Naive B cell (primary cell): ENCODE results near the gene PRIM1. TPM values are rescaled to one million over a fixed set of nuclear protein-coding genes. Genes with fewer than 3 reads are reported as not detected.
A peak's percentile ranks its signal among the peaks of the same experiment; 100 is the strongest.
"Not testable (repeated sequence)": the region's sequence is repeated elsewhere in the genome, so short reads cannot be mapped to it uniquely, and the experiment has no call there.

Source experiments
- ATAC-seq, 2 donors: fragments of 150-1000 bp; cut with Tn5 transposase; 2 replicates each; pipeline ENCODE4 v1.10.0; 2021; ENCODE audit warnings: low read depth in 2 of 2, mild to moderate bottlenecking in 2 of 2, moderate library complexity in 2 of 2
- DNase-seq: peaks from one replicate; pipeline ENCODE4 v3.0.0; 2022
- H3K27ac Mint-ChIP-seq, 6 donors: one replicate each; pipeline ENCODE4 v1.8.0; 2020 to 2022; ENCODE audit warnings: mild to moderate bottlenecking in 6 of 6, mixed read lengths in 6 of 6, moderate library complexity in 5 of 6, inconsistent platforms in 2 of 6
- H3K27me3 Mint-ChIP-seq, 3 donors: one replicate each; pipeline ENCODE4 v1.8.0; 2021 to 2022; ENCODE audit warnings: mixed read lengths in 3 of 3, mild to moderate bottlenecking in 1 of 3
- H3K36me3 Mint-ChIP-seq, 2 donors: one replicate each; pipeline ENCODE4 v1.8.0; 2020 to 2022; ENCODE audit warnings: mixed read lengths in 2 of 2, inconsistent platforms in 1 of 2, mild to moderate bottlenecking in 1 of 2
- H3K4me1 Mint-ChIP-seq, 3 donors: one replicate each; pipeline ENCODE4 v1.8.0; 2020 to 2022; ENCODE audit warnings: mixed read lengths in 3 of 3, inconsistent platforms in 1 of 3, mild to moderate bottlenecking in 1 of 3, moderate library complexity in 1 of 3
- H3K4me3 Mint-ChIP-seq, 8 donors: one replicate each; pipeline ENCODE4 v1.8.0; 2020 to 2022; ENCODE audit warnings: mild to moderate bottlenecking in 8 of 8, mixed read lengths in 8 of 8, moderate library complexity in 8 of 8, inconsistent platforms in 2 of 8
- H3K9me3 Mint-ChIP-seq, 7 donors: one replicate each; pipeline ENCODE4 v1.8.0; 2020 to 2022; ENCODE audit warnings: mixed read lengths in 7 of 7, mild to moderate bottlenecking in 5 of 7, inconsistent platforms in 2 of 7, moderate library complexity in 1 of 7
- polyA plus RNA-seq, 6 donors: library from polyadenylated mRNA; unstranded; fragments of 300-500 nt; fragmentation: Illumina TruSeq; gene quantifications; one replicate each; pipeline ENCODE4 v1.2.3, GENCODE V29; 2021; ENCODE audit warnings: low read depth in 6 of 6

PRIM1 gene
- polyA plus RNA-seq, 6 donors from 2014 or later, result 27.2 to 50.9 (median 37.5) TPM

DNA sequence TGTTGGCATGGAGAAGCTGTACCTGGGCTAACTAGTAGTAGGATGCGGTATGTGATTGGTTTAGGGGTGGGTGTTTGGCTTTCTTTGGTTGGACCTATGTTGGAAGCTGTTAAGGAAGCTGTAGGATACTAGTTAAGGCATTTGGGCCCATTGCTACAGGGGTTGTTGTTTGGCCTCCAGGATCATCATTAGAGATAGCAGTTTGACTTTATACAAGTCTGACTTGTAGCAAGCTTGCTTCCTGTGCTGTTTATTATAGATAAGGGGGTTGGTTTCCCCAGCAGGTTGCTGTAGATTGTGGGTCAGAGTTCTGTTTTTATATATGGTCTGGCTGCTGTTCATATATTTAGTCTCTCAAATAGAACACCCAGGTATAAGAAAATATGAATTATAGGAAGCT, 1.4 kb upstream of the PRIM1 start:
- Mint-ChIP-seq H3K4me3 (peak overlapping the region in 6 of 8 donors; percentile 40 to 77 (median 42)), H3K36me3 (no peaks in the 10 kb centered on the region), H3K27me3 (no peaks in the 10 kb centered on the region), H3K27ac (peak overlapping the region in 3 of 6 donors; percentile 5 to 57 (median 17)), H3K9me3 (no peaks in the 10 kb centered on the region), H3K4me1 (peaks cover 30 to 39% (median 35%) of the 10 kb centered on the region in 3 donors)
- DNase-seq, result no peak
- ATAC-seq, result no peak

DNA sequence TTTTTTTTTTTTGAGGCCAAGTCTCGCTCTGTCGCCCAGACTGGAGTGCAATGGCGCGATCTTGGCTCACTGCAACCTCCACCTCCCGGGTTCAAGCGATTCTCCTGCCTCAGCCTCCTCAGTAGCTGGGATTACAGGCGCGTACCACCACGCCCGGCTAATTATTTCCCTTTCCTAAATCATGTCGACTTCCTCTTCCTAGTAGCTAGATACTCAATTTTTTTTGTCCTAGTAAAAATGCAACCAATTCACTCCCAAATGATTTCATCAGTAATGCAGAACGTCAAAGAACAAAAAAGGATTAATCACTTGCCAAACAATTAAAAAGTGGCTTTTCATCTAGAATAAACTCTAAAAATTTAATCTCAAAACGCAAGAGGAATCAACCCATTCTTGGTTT, 1.5 kb downstream of the PRIM1 start:
- not testable (repeated sequence) for H3K36me3 Mint-ChIP-seq, H3K9me3 Mint-ChIP-seq, ATAC-seq, DNase-seq, H3K27me3 Mint-ChIP-seq
- Mint-ChIP-seq H3K27ac (peak overlapping the region in 5 of 6 donors; percentile 24 to 85 (median 75)), H3K4me3 (peak overlapping the region in 6 of 8 donors; percentile 89 to 98 (median 96)), H3K4me1 (peaks cover 36 to 52% (median 49%) of the 10 kb centered on the region in 3 donors)

DNA sequence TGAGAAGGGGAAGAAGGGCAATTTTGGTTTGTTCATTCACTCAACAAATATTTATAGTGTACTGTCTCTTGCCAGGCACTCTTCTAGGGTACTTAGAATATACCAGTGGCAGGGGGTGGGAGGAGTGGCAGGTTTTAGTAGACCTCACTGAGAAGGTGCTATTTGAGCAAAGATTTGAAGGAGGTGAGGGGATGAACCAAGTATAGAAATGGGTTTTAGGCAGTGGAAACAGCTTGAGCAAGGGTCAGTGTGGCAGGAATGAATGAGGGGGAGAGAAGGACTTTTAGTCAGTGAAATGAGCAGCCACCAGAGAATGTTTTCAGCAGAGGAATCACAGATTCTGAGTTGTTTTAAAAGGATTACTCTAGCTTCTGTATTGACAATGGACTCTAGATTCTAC, 2.3 kb downstream of the PRIM1 start:
- H3K27ac Mint-ChIP-seq, result peak overlapping the region; percentile 44 to 90 (median 86)

DNA sequence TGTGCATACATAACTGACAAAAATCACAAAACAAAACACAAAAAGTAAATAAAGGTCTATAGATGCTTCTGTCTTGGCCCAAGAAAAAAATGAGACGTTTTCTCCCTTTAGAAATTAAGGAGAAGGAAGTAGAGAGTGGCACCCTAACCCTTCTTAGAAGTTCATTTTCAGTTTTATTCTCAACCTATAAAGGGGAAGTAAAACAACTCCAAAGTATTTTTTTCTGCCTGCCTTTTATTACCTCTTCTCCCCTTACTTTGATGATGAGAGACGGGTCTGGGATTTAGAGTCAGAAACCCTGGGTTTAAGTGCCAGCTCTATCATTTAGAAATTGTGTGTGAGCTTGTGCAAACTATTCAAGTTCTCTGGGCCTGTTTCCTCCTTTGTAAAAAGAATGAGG, 2.8 kb downstream of the PRIM1 start:
- peak; percentile 43 to 49 for ATAC-seq
- peaks cover 5 to 7% of the 10 kb centered on the region in 2 donors for H3K36me3 Mint-ChIP-seq
- no peaks in the 10 kb centered on the region for H3K9me3 Mint-ChIP-seq
- H3K4me3 Mint-ChIP-seq, result peak overlapping the region; percentile 48 to 98 (median 74)
- H3K27ac Mint-ChIP-seq, result peak overlapping the region; percentile 44 to 90 (median 83)
- peak; percentile 49 for DNase-seq
- H3K27me3 Mint-ChIP-seq, result no peaks in the 10 kb centered on the region
- H3K4me1 Mint-ChIP-seq, result peaks cover 36 to 52% (median 49%) of the 10 kb centered on the region in 3 donors

More for the DNA sequence above, 2.3 kb downstream of the PRIM1 start:
- H3K36me3 Mint-ChIP-seq, result peaks cover 5 to 7% of the 10 kb centered on the region in 2 donors
- ATAC-seq (no peak), DNase-seq (no peak)
- H3K4me1 Mint-ChIP-seq, result peaks cover 36 to 52% (median 49%) of the 10 kb centered on the region in 3 donors
- H3K27me3 Mint-ChIP-seq, result no peaks in the 10 kb centered on the region
- H3K9me3 Mint-ChIP-seq, result no peaks in the 10 kb centered on the region
- peak overlapping the region in 7 of 8 donors; percentile 30 to 98 (median 67) for H3K4me3 Mint-ChIP-seq

DNA sequence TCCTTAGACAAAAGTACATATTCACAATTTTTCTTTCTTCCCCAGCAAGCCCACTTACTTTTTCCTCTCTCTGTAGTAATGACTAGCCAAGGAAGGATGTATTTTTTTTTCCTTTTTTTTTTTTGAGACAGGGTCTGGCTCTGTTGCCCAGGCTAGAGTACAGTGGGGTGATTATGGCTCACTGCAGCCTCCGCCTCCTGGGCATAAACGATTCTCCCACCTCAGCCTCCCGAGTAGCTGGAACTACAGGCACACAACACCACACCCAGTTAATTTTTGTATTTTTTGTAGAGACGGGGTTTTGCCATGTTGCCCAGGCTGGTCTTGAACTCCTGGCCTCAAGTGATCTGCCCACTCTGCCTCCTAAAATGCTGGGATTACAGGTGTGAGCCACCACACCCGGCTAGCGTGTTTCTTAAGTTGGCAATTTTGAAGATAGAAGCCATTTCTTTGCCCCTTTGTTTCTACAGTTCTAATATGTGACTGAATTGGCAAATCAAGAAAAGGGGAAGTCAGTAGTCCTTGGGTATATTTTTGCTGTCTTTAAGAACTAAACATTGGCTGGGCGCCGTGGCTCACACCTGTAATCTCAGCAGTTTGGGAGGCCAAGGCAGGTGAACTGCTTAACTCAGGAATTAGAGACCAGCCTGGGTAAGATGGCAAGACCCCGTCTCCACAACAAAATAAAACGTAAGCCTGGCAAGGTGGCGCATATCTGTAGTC, 23.8 kb downstream of the PRIM1 start:
- Mint-ChIP-seq H3K4me1 (peaks cover 10 to 27% (median 14%) of the 10 kb centered on the region in 3 donors), H3K27me3 (no peaks in the 10 kb centered on the region), H3K27ac (peak overlapping the region in 1 of 6 donors; percentile 11), H3K9me3 (no peaks in the 10 kb centered on the region), H3K4me3 (peak overlapping the region in 1 of 8 donors; percentile 53), H3K36me3 (peaks cover 0 to 4% of the 10 kb centered on the region in 2 donors)
- no peak for ATAC-seq
- no peak for DNase-seq

DNA sequence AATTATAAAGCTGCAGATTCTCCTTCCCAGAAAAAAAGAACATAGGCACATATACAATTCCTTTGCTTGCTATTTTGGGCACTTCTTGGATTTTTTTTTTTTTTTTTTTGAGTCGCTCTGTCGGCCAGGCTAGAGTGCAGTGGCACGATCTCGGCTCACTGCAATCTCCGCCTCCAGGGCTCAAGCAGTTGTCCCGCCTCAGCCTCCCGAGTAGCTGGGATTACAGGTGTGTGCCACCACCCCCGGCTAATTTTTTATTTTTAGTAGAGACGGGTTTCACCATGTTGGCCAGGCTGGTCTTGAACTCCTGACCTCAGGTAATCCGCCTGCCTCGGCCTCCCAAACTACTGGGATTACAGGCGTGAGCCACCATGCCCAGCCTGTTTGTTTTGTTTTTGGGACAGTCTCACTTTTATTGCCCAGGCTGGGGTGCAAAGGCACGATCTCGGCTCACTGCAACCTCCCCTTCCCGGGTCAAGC, 25.9 kb downstream of the PRIM1 start:
- H3K27me3 Mint-ChIP-seq, H3K36me3 Mint-ChIP-seq: not testable (repeated sequence)

DNA sequence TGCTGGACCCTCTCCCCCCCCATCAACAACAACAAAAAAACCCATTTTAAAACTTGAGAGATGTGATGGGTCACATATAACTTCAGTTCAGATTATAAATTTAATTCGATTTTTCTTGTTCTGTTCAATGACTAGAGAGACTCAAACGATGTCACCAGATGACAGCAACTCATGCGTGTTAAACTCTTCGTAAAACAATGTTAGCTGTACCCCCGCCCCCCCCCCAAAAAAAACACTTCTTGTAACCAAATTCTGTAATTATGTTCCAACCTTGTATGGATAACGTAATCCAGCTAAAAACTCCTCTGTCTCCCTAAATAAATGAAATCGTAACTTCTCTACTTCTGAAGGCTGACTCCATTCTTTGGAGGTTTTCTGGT, 26.4 kb downstream of the PRIM1 start:
- H3K9me3 Mint-ChIP-seq, result no peaks in the 10 kb centered on the region
- peaks cover 35 to 53% (median 36%) of the 10 kb centered on the region in 3 donors for H3K4me1 Mint-ChIP-seq
- ATAC-seq (no peak), DNase-seq (no peak)
- H3K27ac Mint-ChIP-seq, result peak overlapping the region; percentile 92 to 99 (median 96)
- H3K36me3 Mint-ChIP-seq, result peaks cover 4 to 6% of the 10 kb centered on the region in 2 donors
- H3K4me3 Mint-ChIP-seq, result peak overlapping the region; percentile 89 to 100 (median 97)
- H3K27me3 Mint-ChIP-seq, result no peaks in the 10 kb centered on the region

More for the DNA sequence above, 25.9 kb downstream of the PRIM1 start:
- ATAC-seq, H3K9me3 Mint-ChIP-seq, DNase-seq: not testable (repeated sequence)
- H3K4me3 Mint-ChIP-seq, result peak overlapping the region; percentile 57 to 99 (median 96)
- H3K27ac Mint-ChIP-seq, result peak overlapping the region in 5 of 6 donors; percentile 92 to 99 (median 96)
- H3K4me1 Mint-ChIP-seq, result peaks cover 30 to 48% (median 31%) of the 10 kb centered on the region in 3 donors

DNA sequence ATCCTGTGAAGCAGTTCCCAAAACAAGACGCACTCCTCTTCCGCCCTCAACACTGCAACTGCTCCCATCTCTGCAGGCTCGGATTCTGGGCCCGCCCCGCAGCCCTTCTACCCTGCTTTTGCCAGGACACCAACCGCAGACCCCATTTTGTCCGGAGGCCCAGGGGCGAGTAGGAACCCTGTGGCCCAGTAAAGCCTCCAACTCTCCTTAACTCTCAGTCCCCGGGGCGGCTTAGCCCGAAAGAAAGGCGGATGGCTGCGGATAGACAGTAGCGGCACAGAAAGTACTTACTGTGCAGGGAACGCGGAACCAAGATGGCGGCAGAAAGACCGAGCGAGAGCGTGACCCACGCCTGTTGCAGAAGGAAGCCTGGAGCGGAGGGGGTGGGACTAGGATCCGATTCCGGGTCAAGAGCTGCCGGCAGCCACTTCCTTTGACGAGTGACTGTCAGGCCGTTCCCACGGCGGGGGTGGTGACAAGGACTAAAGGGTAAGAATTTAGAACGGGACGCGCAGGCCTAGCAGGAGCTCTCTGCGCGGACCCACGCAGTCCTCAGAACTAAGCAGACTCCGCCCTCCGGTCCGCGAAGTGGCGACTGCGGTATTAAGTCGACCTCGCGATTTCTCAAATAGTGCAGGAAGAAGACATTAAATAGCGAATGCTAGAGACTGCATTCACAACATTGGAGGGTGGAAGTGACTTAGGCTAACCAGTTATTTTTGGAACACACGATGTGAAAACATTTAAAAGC, 27.0 kb downstream of the PRIM1 start, which contains the start of gene NACA:
Gene NACA, minus strand, starts transcription at position 328 of the 751 bp plus-strand sequence. CDS start 778 bp downstream, outside the sequence.
- H3K9me3 Mint-ChIP-seq, result no peaks in the 10 kb centered on the region
- peak within 1 kb of the TSS; percentile 89 to 100 (median 97) for H3K4me3 Mint-ChIP-seq
- peaks cover 5 to 12% of the 10 kb centered on the region in 2 donors for H3K36me3 Mint-ChIP-seq
- H3K27ac Mint-ChIP-seq, result peak within 1 kb of the TSS; percentile 92 to 99 (median 96)
- H3K4me1 Mint-ChIP-seq, result peaks cover 41 to 59% (median 42%) of the 10 kb centered on the region in 3 donors
- no peaks in the 10 kb centered on the region for H3K27me3 Mint-ChIP-seq
- ATAC-seq (peak; percentile 90 to 94), DNase-seq (peak; percentile 96)

DNA sequence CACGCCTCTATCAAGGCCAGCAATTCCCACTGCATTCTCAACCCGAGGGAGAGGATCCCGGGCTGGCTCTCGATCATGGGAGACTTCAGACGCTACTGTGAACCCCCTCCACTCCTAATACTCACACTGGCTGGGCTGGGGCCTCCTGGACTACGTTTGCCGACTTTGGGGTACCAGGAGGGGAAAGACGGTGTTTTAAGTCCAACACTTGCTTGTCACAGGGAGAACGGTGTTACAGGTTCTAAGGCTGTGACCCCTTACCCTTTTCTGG, 27.5 kb downstream of the PRIM1 start:
- peaks cover 6 to 17% of the 10 kb centered on the region in 2 donors for H3K36me3 Mint-ChIP-seq
- no peaks in the 10 kb centered on the region for H3K9me3 Mint-ChIP-seq
- H3K4me3 Mint-ChIP-seq, result peak overlapping the region; percentile 89 to 100 (median 97)
- DNase-seq (no peak), ATAC-seq (no peak)
- H3K27me3 Mint-ChIP-seq, result no peaks in the 10 kb centered on the region
- H3K27ac Mint-ChIP-seq, result peak overlapping the region; percentile 92 to 99 (median 96)
- peaks cover 46 to 64% (median 47%) of the 10 kb centered on the region in 3 donors for H3K4me1 Mint-ChIP-seq

DNA sequence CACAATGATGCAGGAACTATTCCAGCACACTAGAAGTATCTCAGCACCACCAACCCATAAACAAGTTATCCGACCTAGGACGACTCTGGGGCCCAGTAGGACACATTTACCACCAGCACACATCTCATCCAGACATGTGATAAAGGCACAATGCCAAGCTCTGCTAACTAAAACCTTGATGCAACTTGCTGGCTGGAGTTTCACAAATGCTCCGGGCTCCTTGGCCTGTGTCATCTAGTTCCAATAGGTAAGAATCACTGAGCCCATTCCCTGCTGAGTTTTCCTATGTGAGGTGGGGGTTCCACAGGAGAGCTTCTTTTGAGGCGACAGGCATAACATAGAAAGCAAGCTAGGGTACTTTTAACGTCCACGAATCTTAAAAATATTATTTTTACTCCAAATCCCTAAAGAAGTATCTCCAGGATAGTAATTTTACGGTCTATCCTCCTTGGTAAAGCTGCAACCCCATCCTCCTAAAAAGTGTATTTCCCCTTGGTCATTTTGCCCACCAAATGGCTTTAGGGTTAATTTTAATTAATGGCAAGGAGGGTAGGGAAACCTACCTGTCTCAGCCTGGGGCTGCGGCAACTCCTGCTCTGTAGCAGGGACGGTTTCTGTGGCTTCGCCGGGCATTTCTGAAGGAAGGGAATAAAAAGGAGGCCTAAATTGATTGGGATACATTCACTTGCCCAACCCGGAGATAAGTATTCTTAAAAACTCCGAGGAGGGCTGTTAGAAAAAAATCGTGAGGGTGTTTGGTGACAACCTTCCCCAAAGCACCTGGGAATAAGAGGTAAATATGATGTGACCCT, 28.0 kb downstream of the PRIM1 start:
- Mint-ChIP-seq H3K27ac (peak overlapping the region; percentile 92 to 99 (median 96)), H3K9me3 (no peaks in the 10 kb centered on the region), H3K36me3 (peaks cover 10 to 23% of the 10 kb centered on the region in 2 donors), H3K4me1 (peaks cover 50 to 69% (median 52%) of the 10 kb centered on the region in 3 donors), H3K4me3 (peak overlapping the region; percentile 89 to 100 (median 97)), H3K27me3 (no peaks in the 10 kb centered on the region)
- no peak for DNase-seq
- no peak for ATAC-seq

DNA sequence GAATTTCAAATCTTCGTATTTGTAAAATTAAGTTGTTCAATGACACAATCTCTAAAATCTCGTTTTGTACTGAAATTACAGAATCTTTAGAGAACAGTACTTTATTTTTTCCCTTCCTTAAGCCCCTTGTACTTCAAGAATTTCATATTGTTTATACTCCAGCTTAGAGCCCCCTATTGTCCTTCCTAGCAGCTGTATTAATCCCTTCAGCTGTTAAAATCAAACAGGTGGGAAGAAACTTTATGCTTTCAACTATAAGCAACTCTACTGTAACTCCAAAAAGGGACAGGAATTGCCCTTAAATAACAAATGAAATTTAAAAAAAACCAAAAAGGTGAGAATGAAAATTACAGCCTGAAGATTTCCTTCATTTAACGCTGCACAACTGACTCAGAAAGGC, 28.8 kb downstream of the PRIM1 start:
- Mint-ChIP-seq H3K27ac (peak overlapping the region in 3 of 6 donors; percentile 73 to 99 (median 92)), H3K4me1 (peaks cover 56 to 75% (median 59%) of the 10 kb centered on the region in 3 donors), H3K36me3 (peaks cover 12 to 28% of the 10 kb centered on the region in 2 donors), H3K27me3 (no peaks in the 10 kb centered on the region), H3K9me3 (no peaks in the 10 kb centered on the region), H3K4me3 (peak overlapping the region; percentile 89 to 100 (median 97))
- ATAC-seq (no peak), DNase-seq (no peak)

DNA sequence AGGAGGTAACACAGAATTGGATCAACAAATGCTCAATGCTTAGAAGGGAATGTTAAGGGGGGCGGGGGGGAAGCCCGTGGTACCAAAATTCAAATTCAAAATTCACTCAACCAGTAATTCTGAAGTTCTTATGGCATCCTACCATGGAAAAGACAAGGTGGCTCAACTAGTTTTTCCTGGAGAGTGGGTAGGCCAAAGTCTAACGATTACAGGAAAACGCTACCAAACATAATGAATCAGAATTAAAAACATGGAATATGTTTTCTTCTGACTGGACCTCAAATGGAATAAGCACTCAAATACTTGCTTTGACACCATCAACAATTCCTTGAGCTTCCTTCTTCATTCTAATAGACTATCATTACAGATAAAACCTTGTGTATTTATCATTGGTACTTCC, 29.3 kb downstream of the PRIM1 start:
- ATAC-seq (no peak), DNase-seq (no peak)
- Mint-ChIP-seq H3K4me1 (peaks cover 56 to 75% (median 59%) of the 10 kb centered on the region in 3 donors), H3K27ac (peak overlapping the region in 2 of 6 donors; percentile 37 to 92), H3K36me3 (peaks cover 12 to 28% of the 10 kb centered on the region in 2 donors), H3K4me3 (peak overlapping the region in 7 of 8 donors; percentile 23 to 99 (median 96)), H3K9me3 (no peaks in the 10 kb centered on the region), H3K27me3 (no peaks in the 10 kb centered on the region)
